GM12864 (cell line): ENCODE results near the gene INTS14.

Experiments
- DNase-seq: peaks from one replicate; pipeline ENCODE4 v3.0.0-alpha.2; 2011; ENCODE audit warnings: low read depth
- H3K4me3 ChIP-seq: 2 replicates; pipeline ENCODE4 v1.5.1; 2011; ENCODE audit warnings: mild to moderate bottlenecking, low read depth, low read length, control low read depth
- CTCF ChIP-seq: IDR thresholded peaks from 2 replicates; pipeline ENCODE4 v1.5.1; 2011; ENCODE audit warnings: low read depth, mild to moderate bottlenecking, moderate library complexity, low read length, control low read depth, inconsistent platforms; ENCODE audit errors: missing control alignments

INTS14 gene

GRCh38 chr15:65632780-65633375 is 21.9 kb upstream of the INTS14 start:
- DNase-seq: no peak
- TF ChIP-seq CTCF: no peak
- no peak overlapping the region for H3K4me3 ChIP-seq

GRCh38 chr15:65631503-65631902 is 20.6 kb upstream of the INTS14 start:
- no peak overlapping the region; the same call in 1 of the 2 replicates for H3K4me3 ChIP-seq
- no peak for TF ChIP-seq CTCF
- no peak for DNase-seq

GRCh38 chr15:65630760-65631159 is 19.8 kb upstream of the INTS14 start:
- TF ChIP-seq CTCF: no peak
- no peak overlapping the region for H3K4me3 ChIP-seq
- DNase-seq: no peak

- DNase-seq: no peak
- no peak overlapping the region for H3K4me3 ChIP-seq
- no peak for TF ChIP-seq CTCF
These were observed 18.6 kb upstream of the INTS14 start for GRCh38 chr15:65629548-65629947.

- H3K4me3 ChIP-seq: no peak overlapping the region
- TF ChIP-seq CTCF: no peak
- DNase-seq: no peak
These were observed 15.9 kb upstream of the INTS14 start for GRCh38 chr15:65626856-65627255.

- TF ChIP-seq CTCF: no peak
- no peak for DNase-seq
- no peak overlapping the region for H3K4me3 ChIP-seq
These were observed 12.2 kb upstream of the INTS14 start for GRCh38 chr15:65623103-65623502.

GRCh38 chr15:65621638-65622037 is 10.7 kb upstream of the INTS14 start, which contains the start of gene SLC24A1:
Gene SLC24A1 (plus strand): TSS chr15:65621938. CDS start chr15:65624081, 2,143 bp downstream.
- TF ChIP-seq CTCF: no peak

More at GRCh38 chr15:65621638-65622037, 10.7 kb upstream of the INTS14 start, which contains the start of gene SLC24A1:
- H3K4me3 ChIP-seq: no peak within 1 kb of the TSS
- no peak for DNase-seq
